LNCAP (cell line): Measurements from ENCODE around the gene ABI3BP.

Source experiments
- TF ChIP-seq, protein P1 (sequence below): fragments of 450-650 bp; IDR thresholded peaks from 2 replicates; pipeline ENCODE4 v1.5.1; 2017; ENCODE audit warnings: mild to moderate bottlenecking

Gene ABI3BP

DNA sequence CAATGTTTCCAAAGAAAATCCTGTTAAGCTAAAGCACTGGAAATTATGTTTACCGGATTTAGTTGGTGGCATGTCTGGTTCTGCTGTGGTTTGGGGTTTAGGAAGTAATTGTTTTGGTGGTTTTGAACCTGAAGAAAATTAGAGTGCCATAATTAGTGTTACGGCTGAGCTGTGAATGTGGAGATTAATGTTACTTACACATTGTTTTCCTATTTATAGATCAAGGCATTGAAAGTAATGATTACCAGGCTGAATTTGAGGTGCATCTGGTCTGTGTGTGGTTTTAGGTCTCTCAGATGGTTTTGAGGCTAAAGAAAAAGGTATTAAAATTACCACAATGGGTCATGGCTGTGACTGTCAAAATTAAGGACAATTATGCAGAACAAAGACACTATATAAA lies 155.1 kb downstream of the ABI3BP start:
- TF ChIP-seq, protein P1, sequence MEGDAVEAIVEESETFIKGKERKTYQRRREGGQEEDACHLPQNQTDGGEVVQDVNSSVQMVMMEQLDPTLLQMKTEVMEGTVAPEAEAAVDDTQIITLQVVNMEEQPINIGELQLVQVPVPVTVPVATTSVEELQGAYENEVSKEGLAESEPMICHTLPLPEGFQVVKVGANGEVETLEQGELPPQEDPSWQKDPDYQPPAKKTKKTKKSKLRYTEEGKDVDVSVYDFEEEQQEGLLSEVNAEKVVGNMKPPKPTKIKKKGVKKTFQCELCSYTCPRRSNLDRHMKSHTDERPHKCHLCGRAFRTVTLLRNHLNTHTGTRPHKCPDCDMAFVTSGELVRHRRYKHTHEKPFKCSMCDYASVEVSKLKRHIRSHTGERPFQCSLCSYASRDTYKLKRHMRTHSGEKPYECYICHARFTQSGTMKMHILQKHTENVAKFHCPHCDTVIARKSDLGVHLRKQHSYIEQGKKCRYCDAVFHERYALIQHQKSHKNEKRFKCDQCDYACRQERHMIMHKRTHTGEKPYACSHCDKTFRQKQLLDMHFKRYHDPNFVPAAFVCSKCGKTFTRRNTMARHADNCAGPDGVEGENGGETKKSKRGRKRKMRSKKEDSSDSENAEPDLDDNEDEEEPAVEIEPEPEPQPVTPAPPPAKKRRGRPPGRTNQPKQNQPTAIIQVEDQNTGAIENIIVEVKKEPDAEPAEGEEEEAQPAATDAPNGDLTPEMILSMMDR: no peak

GRCh38 chr3:100836661-100837060 lies 156.6 kb downstream of the ABI3BP start:
- TF ChIP-seq, protein P1: no peak

DNA sequence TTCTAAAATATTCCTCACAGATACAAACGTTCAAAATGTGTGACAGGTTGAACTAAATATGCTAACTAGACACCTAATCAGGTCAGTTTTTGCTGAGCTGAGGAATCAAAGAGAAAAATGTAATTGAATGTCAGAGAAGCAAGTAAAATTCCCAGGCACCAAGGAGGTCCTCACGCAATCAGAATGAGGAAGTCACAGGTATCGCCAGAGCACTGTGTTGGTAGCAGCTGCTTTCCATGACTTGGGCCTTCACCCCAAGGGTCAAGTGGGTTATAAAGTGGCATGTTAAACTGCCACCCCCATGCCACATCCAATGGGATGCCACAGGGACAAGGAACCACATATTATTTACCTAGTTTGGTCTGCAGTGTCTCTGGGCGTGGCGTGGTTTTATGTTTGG lies 158.9 kb downstream of the ABI3BP start:
- TF ChIP-seq, protein P1: no peak

DNA sequence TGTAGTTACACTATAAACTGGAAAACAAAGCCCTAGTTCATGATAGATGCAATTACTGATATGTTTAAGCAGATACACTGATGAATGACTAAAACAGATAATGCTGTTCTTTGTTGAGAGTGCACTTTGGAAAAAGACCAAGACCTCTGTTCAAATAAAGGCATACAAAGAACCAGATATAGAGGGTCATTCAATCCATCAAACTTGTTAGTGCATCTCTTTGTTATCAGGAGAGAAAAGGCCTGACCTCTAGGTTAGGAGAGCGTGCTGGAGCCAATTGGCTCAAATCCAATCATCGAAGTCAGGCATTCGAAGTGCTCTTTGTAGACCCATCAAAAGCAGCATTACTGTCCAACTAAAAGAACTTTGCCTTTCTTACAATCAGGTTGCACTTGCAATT lies 159.7 kb downstream of the ABI3BP start:
- TF ChIP-seq, protein P1: no peak

DNA sequence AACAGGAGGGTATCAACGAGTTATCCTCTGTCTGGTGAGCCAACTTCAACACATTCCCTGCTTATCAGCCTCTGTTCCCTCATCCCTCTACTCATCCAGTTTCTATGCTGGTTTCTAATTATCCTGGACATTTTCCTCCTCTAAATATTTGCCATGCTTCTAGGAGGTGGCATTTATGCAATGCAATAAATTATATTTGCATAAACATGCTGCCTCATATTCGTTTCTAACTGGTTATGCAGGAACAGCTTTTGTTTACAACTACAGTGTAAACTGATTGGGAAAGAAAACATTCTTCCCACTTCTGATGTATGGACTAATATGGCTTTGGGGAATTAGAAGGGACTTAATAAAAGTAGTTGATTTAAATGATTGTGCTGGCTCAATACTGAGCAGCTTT lies 161.6 kb downstream of the ABI3BP start:
- TF ChIP-seq, protein P1: no peak

- TF ChIP-seq, protein P1: no peak
Observed at GRCh38 chr3:100830931-100831330, 162.3 kb downstream of the ABI3BP start.

DNA sequence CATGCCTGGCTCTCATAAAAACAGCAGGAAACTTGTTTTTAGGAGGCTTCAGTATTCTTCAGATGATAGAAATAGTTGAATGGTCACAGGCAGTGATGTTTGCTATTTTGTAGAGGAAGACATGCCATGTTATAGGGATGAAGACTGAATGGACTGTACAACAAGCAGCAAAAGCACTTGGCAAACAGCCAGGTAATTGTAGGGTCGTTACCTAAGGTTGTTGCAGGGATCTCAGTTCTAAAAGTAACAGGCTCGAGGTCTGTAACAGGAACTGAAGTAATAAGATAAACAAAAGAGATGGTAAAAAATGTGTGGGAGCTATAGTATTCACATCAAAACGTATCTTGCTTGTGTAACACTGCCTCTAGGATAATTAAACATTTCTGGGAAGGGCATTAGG lies 167.6 kb downstream of the ABI3BP start:
- TF ChIP-seq, protein P1: no peak

DNA sequence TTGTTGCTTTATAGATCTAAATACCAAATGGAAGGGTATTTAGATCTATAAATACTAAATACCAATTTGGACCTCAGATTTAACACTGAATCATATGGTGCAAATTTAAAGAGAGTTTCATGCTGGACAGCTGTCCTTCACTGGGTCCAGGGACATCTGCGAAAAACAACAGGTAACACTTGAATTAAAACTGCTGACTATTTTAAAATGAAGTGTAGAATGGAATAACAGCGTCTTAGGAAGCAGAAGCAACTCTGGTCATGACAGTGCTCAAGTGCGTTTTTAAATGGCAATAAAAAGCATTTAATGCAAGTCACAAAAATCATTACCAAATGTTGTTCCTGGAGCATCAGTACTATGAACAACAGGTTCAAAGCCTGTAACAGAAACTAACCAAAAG lies 177.6 kb downstream of the ABI3BP start:
- TF ChIP-seq, protein P1: no peak
